ENCODE measurements around the gene IL5.

DNA sequence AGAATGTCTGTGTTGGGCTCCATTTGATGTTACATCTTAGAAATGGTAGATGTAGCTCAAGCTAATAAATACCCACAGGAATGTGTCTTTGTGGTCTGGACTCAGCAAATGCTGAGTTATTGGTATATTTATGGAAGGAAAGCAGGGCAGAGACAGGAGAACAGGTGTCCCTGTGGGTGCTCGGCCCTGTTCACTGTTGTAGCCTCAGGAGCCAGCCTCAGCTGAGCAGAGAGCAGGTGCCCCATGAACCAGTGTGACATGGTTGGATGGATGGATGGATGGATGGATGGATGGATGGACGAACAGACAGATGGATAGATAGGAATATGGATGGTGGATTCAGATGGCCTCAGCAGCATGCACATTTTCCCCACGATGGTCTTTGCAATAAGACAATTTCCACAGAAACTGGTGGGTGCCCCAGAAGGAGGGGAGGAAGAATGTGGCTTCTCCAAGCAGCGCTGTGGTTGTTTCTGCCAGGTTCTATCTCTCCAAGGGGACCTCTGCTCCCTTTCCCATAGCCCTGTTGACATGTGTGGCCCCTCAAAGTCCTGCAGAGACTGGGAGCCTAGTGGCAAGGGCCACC, 44.5 kb downstream of the IL5 start:
- TF ChIP-seq CTCF (IDR thresholded peaks at IDR 0.05) (no peak), POLR2A (IDR thresholded peaks at IDR 0.05) (no peak)

Measured in body of pancreas (tissue), 4 donors.